Stomach smooth muscle (tissue), 2 donors: ENCODE results near the gene IL1B.

Experiments used
- H3K27ac ChIP-seq: one replicate; pipeline ENCODE4 v1.7.0; 2013; ENCODE audit warnings: mild to moderate bottlenecking, low read length, inconsistent platforms
- H3K27me3 ChIP-seq, 2 donors: one replicate each; pipeline ENCODE4 v1.7.0; 2013; ENCODE audit warnings: low read length in 2 of 2; ENCODE audit not compliant: insufficient read depth in 2 of 2, control insufficient read depth in 1 of 2
- H3K36me3 ChIP-seq, 2 donors: one replicate each; pipeline ENCODE4 v1.7.0; 2013; ENCODE audit warnings: low read length in 2 of 2; ENCODE audit not compliant: control insufficient read depth in 2 of 2, insufficient read depth in 2 of 2
- H3K4me1 ChIP-seq: one replicate; pipeline ENCODE4 v1.7.0; 2013; ENCODE audit warnings: low read length; ENCODE audit not compliant: control insufficient read depth, insufficient read depth
- H3K4me3 ChIP-seq, 2 donors: one replicate each; pipeline ENCODE4 v1.7.0; 2013; ENCODE audit warnings: low read length in 2 of 2
- H3K9ac ChIP-seq, 2 donors: one replicate each; pipeline ENCODE4 v1.7.0; 2013; ENCODE audit warnings: low read length in 2 of 2, mild to moderate bottlenecking in 1 of 2
- H3K9me3 ChIP-seq, 2 donors: one replicate each; pipeline ENCODE4 v1.7.0; 2013; ENCODE audit warnings: low read length in 2 of 2; ENCODE audit not compliant: control insufficient read depth in 2 of 2
- donor health status: healthy.
- donor health status: Pancreatic carcinoma.

IL1B gene

DNA sequence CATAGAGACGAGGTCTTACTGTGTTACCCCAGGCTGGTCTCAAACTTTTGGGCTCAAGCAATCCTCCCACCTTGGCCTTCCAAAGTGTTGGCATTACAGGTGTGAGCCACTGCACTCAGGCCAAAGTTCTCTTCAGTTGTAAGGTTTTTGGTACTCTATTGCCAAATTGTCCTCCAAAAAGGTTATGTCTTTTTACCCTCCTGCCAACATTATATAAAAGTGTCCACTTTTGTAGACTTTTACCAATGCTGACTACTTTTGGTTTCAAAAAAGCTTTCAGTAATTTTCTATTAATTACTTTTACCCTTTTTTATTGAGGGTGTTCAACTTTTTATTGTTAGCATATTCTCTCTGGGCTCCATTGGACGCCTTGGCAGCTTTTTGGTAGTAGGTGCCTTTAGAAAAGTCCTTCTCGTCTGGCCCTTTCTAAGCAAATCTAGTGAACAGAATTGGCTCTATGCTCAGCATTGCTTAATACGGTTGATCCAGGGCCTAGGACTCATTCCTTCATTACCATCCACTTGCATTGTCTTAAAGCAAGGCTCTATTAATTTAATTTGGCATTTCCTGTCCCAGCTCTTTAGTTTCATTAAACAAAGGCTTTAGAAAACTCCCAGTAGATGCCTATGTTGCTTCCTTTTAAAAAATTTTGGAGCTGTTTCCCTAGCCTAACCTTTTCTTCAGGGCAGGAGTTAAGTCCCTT lies 35.5 kb downstream of the IL1B start:
- H3K27ac ChIP-seq: no peak overlapping the region
- H3K4me3 ChIP-seq: no peak overlapping the region
- no peaks in the 10 kb centered on the region for H3K27me3 ChIP-seq
- H3K36me3 ChIP-seq: no peaks in the 10 kb centered on the region
- H3K9me3 ChIP-seq: no peaks in the 10 kb centered on the region
- H3K4me1 ChIP-seq: no peaks in the 10 kb centered on the region
- no peak overlapping the region for H3K9ac ChIP-seq

DNA sequence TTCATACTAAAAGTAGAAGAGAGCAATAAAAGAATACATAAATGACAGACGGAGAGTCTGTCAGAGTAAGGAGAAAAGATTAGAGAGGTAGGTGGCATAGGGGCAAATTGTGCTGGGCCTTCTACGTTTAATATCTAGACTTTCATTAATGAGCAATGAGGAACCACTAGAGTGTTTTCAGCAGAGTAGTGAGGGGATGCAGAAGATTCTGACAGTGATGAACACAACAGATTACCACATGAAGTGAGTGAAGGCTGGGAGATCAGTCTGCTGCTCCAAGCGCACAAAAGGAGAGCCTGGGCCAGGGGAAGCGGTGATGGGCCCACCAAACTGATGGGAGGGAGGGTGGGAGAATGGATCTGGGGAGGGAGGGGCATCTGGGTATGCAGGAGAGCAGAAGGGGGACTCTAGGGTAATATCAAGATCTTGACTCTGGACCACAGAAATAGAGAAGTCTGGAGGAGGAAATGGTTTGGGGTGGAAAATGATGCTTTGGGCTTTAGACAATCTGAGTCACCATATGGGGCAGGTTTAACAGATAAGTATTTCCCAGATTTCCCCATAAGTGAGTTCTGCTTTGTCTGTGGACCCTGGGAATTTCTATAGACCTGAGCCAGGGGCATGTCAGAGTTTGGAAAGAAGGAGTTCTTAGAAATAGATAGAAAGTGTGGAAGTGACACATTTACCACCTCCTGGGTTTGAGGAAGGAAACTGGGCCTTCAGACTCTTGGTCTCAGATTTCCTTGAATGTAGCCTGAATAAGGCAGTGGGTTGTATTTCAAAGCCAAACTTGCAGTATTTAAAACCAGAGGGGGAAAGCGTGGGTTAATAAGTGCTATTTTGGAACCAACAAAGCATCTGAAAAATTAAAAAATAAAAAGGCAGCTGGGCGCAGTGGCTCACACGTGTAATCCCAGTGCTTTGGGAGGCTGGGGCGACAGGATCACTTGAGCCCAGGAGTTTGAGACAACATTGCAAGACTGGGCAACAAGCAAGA lies 37.3 kb downstream of the IL1B start:
- H3K4me1 ChIP-seq: no peaks in the 10 kb centered on the region
- no peak overlapping the region for H3K4me3 ChIP-seq
- no peak overlapping the region for H3K27ac ChIP-seq
- no peaks in the 10 kb centered on the region for H3K9me3 ChIP-seq
- no peaks in the 10 kb centered on the region for H3K36me3 ChIP-seq
- H3K27me3 ChIP-seq: no peaks in the 10 kb centered on the region
- no peak overlapping the region for H3K9ac ChIP-seq

DNA sequence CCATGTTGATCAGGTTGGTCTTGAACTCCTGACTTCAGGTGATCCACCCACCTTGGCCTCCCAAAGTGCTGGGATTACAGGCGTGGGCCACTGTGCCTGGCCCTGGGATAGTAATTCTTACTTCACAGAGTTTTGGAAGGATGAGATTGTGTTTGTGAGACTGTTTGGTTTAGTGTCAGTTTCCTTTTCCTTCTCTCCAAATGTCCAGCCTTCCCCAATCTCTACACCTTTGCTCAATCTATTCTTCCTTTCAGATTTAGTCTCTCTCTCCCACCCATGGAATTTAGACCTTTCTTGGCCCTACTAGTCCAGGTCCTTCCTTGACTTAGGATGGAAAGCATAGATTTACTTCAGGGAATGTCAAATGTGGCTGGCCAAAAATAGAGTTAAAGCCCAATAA lies 40.1 kb downstream of the IL1B start:
- Histone ChIP-seq H3K9me3 (no peaks in the 10 kb centered on the region), H3K4me3 (no peak overlapping the region), H3K4me1 (no peaks in the 10 kb centered on the region), H3K36me3 (no peaks in the 10 kb centered on the region), H3K27ac (no peak overlapping the region), H3K9ac (no peak overlapping the region), H3K27me3 (no peaks in the 10 kb centered on the region)

DNA sequence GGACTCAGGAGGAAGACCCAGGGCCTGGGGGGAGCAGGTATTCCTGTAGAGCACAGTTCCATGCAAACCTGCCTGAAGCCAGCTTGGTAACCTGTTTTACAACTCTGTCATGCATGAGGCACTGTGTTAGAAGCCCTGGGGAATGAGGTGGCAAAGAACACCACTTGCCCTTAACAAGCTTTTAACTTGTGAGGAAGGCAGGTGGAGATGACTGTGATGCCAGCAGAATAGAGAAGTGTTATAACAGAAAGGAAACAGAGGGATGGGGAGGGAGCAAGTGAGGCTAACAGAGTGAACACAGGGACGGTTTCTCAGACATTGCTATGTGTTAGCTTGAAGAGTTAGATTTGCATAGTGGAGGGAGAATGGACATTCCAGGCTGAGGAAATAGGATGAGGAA lies 40.8 kb downstream of the IL1B start:
- Histone ChIP-seq H3K4me3 (no peak overlapping the region), H3K36me3 (no peaks in the 10 kb centered on the region), H3K27ac (no peak overlapping the region), H3K9ac (no peak overlapping the region), H3K27me3 (no peaks in the 10 kb centered on the region), H3K9me3 (no peaks in the 10 kb centered on the region), H3K4me1 (no peaks in the 10 kb centered on the region)

- H3K4me3 ChIP-seq: no peak overlapping the region
- no peaks in the 10 kb centered on the region for H3K9me3 ChIP-seq
- H3K4me1 ChIP-seq: no peaks in the 10 kb centered on the region
- H3K27ac ChIP-seq: no peak overlapping the region
- no peaks in the 10 kb centered on the region for H3K27me3 ChIP-seq
- no peak overlapping the region for H3K9ac ChIP-seq
- H3K36me3 ChIP-seq: no peaks in the 10 kb centered on the region
Observed at GRCh38 chr2:112794841-112795240, 41.7 kb downstream of the IL1B start.

GRCh38 chr2:112794131-112794733 lies 42.3 kb downstream of the IL1B start:
- Histone ChIP-seq H3K4me3 (no peak overlapping the region), H3K9ac (no peak overlapping the region), H3K27me3 (no peaks in the 10 kb centered on the region), H3K4me1 (no peaks in the 10 kb centered on the region), H3K36me3 (no peaks in the 10 kb centered on the region), H3K27ac (no peak overlapping the region), H3K9me3 (no peaks in the 10 kb centered on the region)

DNA sequence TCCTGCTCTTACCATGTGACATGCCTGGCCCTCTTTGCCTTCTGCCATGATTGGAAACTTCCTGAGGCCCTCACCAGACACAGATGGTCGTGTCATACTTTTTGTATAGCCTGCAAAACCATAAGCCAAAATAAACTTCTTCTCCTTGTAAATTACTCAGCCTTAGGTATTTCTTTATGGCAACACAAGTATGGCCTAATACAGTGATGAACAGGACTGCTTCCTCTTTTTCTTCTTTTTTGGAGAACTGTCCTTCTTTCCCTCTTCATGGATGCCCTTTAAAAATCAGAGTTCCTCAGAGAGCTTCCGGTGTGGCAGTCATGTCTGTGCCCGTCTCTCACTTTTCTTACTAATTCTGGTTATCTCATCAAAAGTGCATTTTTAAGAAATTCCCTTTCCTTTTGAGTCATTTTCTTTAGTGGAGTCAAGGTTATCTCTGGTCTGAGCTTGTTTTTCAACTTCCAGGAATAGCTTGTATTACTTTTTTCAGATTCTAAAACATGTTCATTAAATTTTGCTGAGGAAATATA lies 43.1 kb downstream of the IL1B start:
- no peaks in the 10 kb centered on the region for H3K9me3 ChIP-seq
- H3K27ac ChIP-seq: no peak overlapping the region
- H3K4me3 ChIP-seq: no peak overlapping the region
- H3K9ac ChIP-seq: no peak overlapping the region
- no peaks in the 10 kb centered on the region for H3K4me1 ChIP-seq
- H3K27me3 ChIP-seq: no peaks in the 10 kb centered on the region
- H3K36me3 ChIP-seq: no peaks in the 10 kb centered on the region

- H3K27ac ChIP-seq: no peak overlapping the region
Observed at GRCh38 chr2:112792419-112792818, 44.2 kb downstream of the IL1B start.

GRCh38 chr2:112791693-112792230 lies 44.8 kb downstream of the IL1B start:
- Histone ChIP-seq H3K4me3 (no peak overlapping the region), H3K4me1 (no peaks in the 10 kb centered on the region), H3K9ac (no peak overlapping the region)

More at GRCh38 chr2:112792419-112792818, 44.2 kb downstream of the IL1B start:
- no peaks in the 10 kb centered on the region for H3K27me3 ChIP-seq
- H3K9me3 ChIP-seq: no peaks in the 10 kb centered on the region
- no peak overlapping the region for H3K9ac ChIP-seq
- H3K4me3 ChIP-seq: no peak overlapping the region
- H3K36me3 ChIP-seq: no peaks in the 10 kb centered on the region
- no peaks in the 10 kb centered on the region for H3K4me1 ChIP-seq

DNA sequence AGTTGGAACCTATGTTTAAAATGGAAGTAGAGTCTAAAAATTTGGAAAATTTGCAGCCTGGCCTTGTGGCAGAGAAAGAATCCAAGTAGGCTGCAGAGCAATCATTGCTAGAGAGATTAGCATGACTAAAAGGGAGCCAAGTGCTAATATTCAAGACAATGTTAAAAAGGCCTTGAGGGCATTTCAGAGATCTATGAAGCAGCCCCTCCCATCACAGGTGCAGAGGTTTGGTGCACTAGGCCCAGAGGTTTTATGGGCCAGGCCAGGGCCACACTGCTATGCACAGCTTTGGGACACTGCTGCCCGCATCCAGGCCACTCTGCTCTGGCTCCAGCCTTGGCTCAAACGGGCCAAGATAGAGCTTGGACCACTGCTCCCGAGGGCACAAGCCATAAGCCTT lies 45.6 kb downstream of the IL1B start:
- Histone ChIP-seq H3K4me3 (no peak overlapping the region), H3K36me3 (no peaks in the 10 kb centered on the region), H3K27ac (no peak overlapping the region), H3K9ac (no peak overlapping the region), H3K9me3 (no peaks in the 10 kb centered on the region), H3K4me1 (no peaks in the 10 kb centered on the region), H3K27me3 (no peaks in the 10 kb centered on the region)

More at GRCh38 chr2:112791693-112792230, 44.8 kb downstream of the IL1B start:
- Histone ChIP-seq H3K27ac (no peak overlapping the region), H3K27me3 (no peaks in the 10 kb centered on the region), H3K36me3 (no peaks in the 10 kb centered on the region), H3K9me3 (no peaks in the 10 kb centered on the region)
